ENCODE results near the gene ZSCAN30. TPM values are rescaled to one million over a fixed set of nuclear protein-coding genes. Genes with fewer than 3 reads are reported as not detected.

ZSCAN30 gene
- total RNA-seq, 4 donors from 2014 or later, result 8.6 to 14.2 (median 10.2) TPM

DNA sequence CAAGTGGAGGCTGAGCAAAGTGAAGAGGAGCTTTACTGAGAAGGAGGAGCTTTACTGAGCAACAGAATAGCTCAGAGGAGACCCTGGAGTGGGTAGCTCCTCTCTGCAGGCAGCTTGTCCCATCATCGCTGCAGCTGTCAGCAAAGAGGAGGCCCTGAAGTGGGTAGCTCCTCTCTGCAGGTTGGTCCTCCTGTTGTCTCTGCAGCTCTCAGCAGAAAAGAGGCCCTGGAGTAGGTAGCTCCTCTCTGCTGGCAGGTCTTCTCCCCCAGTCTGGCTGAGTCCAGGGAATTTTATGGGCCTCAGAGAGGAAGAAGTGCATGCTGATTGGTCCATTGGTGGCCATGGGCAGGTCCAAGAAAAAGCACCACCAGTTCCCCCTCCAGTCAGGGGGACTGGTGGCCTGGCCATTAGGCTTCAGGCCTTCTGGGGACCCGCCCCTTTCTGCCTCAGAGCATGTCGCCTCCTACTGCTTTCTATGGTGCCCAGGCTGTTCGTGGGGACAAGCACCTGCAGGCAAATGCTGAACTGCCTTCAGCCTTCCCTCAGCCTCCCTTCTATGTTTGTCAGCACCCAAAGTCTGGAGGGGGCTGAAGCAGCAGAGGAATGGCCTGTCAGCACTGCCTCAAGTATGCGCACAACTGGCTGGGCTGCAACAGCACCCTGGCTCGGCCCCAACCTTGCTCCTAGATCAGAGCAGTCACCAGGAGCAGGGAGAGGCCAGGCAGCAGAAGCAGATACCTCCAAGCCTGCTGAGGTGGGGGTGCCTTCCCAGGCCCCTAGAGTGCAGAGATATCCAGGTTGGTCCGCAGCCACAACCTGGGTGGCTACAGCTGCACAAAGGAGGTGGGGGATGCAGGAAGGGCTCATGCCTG lies 5.9 kb downstream of the ZSCAN30 start:
- H3K27ac ChIP-seq (replicated peaks in 1 of 4), result no peak overlapping the region
- H3K4me1 ChIP-seq, result peaks cover 0 to 15% (median 11%) of the 10 kb centered on the region in 4 donors
- DNase-seq (ENCODE audit: extremely low spot score), result no peak
- TF ChIP-seq POLR2A (IDR thresholded peaks at IDR 0.05; ENCODE audit: low read depth), result no peak
- TF ChIP-seq, protein P1, sequence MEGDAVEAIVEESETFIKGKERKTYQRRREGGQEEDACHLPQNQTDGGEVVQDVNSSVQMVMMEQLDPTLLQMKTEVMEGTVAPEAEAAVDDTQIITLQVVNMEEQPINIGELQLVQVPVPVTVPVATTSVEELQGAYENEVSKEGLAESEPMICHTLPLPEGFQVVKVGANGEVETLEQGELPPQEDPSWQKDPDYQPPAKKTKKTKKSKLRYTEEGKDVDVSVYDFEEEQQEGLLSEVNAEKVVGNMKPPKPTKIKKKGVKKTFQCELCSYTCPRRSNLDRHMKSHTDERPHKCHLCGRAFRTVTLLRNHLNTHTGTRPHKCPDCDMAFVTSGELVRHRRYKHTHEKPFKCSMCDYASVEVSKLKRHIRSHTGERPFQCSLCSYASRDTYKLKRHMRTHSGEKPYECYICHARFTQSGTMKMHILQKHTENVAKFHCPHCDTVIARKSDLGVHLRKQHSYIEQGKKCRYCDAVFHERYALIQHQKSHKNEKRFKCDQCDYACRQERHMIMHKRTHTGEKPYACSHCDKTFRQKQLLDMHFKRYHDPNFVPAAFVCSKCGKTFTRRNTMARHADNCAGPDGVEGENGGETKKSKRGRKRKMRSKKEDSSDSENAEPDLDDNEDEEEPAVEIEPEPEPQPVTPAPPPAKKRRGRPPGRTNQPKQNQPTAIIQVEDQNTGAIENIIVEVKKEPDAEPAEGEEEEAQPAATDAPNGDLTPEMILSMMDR (IDR thresholded peaks at IDR 0.05), result no peak
- no peak for TF ChIP-seq EP300 (IDR thresholded peaks at IDR 0.05)
- no peak for TF ChIP-seq POLR2AphosphoS5 (IDR thresholded peaks at IDR 0.05)
- H3K9me3 ChIP-seq, result no peaks in the 10 kb centered on the region
- H3K4me3 ChIP-seq, result no peak overlapping the region
- H3K27me3 ChIP-seq, result no peaks in the 10 kb centered on the region
- H3K36me3 ChIP-seq, result peaks cover 0 to 20% (median 17%) of the 10 kb centered on the region in 4 donors
- intact Hi-C loops (cut with DNase I), result no loop called here
- 92% methylated on average over 6 of the region's 7 CpGs for WGBS

- Histone ChIP-seq H3K4me1 (no peaks in the 10 kb centered on the region), H3K27ac (replicated peaks in 1 of 4) (no peak overlapping the region), H3K27me3 (no peaks in the 10 kb centered on the region), H3K36me3 (peaks cover 0 to 20% (median 17%) of the 10 kb centered on the region in 4 donors), H3K9me3 (no peaks in the 10 kb centered on the region), H3K4me3 (no peak overlapping the region)
- DNase-seq (ENCODE audit: extremely low spot score), result no peak
- TF ChIP-seq POLR2A (IDR thresholded peaks at IDR 0.05; ENCODE audit: low read depth), result no peak
- TF ChIP-seq, protein P1 (IDR thresholded peaks at IDR 0.05), result no peak
- no peak for TF ChIP-seq POLR2AphosphoS5 (IDR thresholded peaks at IDR 0.05)
- TF ChIP-seq EP300 (IDR thresholded peaks at IDR 0.05), result no peak
- 95% methylated on average over 1 of the region's 1 CpG for WGBS
- intact Hi-C loops (cut with DNase I), result no loop called here
Observed at GRCh38 chr18:35282353-35282752, 7.7 kb downstream of the ZSCAN30 start.

GRCh38 chr18:35278969-35279368 lies 11.1 kb downstream of the ZSCAN30 start:
- Histone ChIP-seq H3K27ac (replicated peaks in 1 of 4) (no peak overlapping the region), H3K4me3 (no peak overlapping the region), H3K9me3 (no peaks in the 10 kb centered on the region), H3K4me1 (no peaks in the 10 kb centered on the region), H3K36me3 (peaks cover 0 to 9% (median 8%) of the 10 kb centered on the region in 4 donors), H3K27me3 (no peaks in the 10 kb centered on the region)
- DNase-seq (ENCODE audit: extremely low spot score), result no peak
- intact Hi-C loops (cut with DNase I), result no loop called here
- TF ChIP-seq POLR2AphosphoS5 (IDR thresholded peaks at IDR 0.05), result no peak

GRCh38 chr18:35278085-35278484 lies 11.9 kb downstream of the ZSCAN30 start:
- WGBS, result 81% methylated on average over 1 of the region's 1 CpG
- intact Hi-C loops (cut with DNase I), result no loop called here

DNA sequence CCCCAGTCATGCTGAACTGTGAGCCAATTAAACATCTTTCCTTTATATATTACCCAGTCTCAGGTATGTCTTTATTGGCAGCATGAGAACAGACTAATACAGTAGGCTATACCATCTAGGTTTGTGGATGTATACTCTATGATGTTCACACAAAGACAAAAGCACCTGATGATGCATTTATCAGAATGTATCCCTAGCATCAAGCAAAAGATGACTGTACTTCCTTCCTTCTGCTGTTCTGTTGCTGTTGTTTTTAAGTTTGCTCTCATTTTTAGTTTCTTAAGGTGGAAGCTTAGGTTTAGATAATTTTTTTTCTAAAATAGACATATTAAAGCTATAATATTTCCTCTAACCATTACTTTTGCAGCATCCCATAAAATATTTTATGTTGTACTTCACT lies 12.4 kb downstream of the ZSCAN30 start:
- no peaks in the 10 kb centered on the region for H3K4me1 ChIP-seq
- TF ChIP-seq POLR2AphosphoS5 (IDR thresholded peaks at IDR 0.05), result no peak
- H3K27ac ChIP-seq (replicated peaks in 1 of 4), result no peak overlapping the region
- no peaks in the 10 kb centered on the region for H3K27me3 ChIP-seq
- intact Hi-C loops (cut with DNase I), result no loop called here
- no peaks in the 10 kb centered on the region for H3K36me3 ChIP-seq
- H3K4me3 ChIP-seq, result no peak overlapping the region
- H3K9me3 ChIP-seq, result no peaks in the 10 kb centered on the region
- no peak for DNase-seq (ENCODE audit: extremely low spot score)

More at GRCh38 chr18:35278085-35278484, 11.9 kb downstream of the ZSCAN30 start:
- no peak for DNase-seq (ENCODE audit: extremely low spot score)
- H3K27me3 ChIP-seq, result no peaks in the 10 kb centered on the region
- H3K27ac ChIP-seq (replicated peaks in 1 of 4), result no peak overlapping the region
- H3K36me3 ChIP-seq, result peaks cover 0 to 1% (median under 1%) of the 10 kb centered on the region in 4 donors
- TF ChIP-seq, protein P1 (IDR thresholded peaks at IDR 0.05), result no peak
- TF ChIP-seq POLR2A (IDR thresholded peaks at IDR 0.05; ENCODE audit: low read depth) (no peak), POLR2AphosphoS5 (IDR thresholded peaks at IDR 0.05) (no peak), EP300 (IDR thresholded peaks at IDR 0.05) (no peak)
- H3K9me3 ChIP-seq, result no peaks in the 10 kb centered on the region
- no peak overlapping the region for H3K4me3 ChIP-seq
- H3K4me1 ChIP-seq, result no peaks in the 10 kb centered on the region

All from esophagus muscularis mucosa (tissue), 4 donors.